Right ventricle myocardium inferior (tissue), 1 donor: Measurements from ENCODE around the gene GPR62. TPM values are rescaled to one million over a fixed set of nuclear protein-coding genes. Genes with fewer than 3 reads are reported as not detected.
"Not testable (repeated sequence)": the region's sequence is repeated elsewhere in the genome, so short reads cannot be mapped to it uniquely, and the experiment has no call there.

Experiments used
- ATAC-seq: fragments of 200-7000 bp; cut with Tn5 transposase; one replicate; pipeline ENCODE4 v1.9.1; 2020; ENCODE audit warnings: mild to moderate bottlenecking, moderate library complexity
- DNase-seq: peaks from one replicate; pipeline ENCODE4 v3.0.0; 2021; ENCODE audit errors: missing footprints
- intact Hi-C: fragments of 100-400 bp; cut with DNase I; formaldehyde crosslinking; loops from one replicate; pipeline ENCODE4 v1.11.0; 2022
- long read RNA-seq: library from polyadenylated mRNA; unstranded; transcript quantifications from one replicate; pipeline ENCODE4 v2.0.0, GENCODE V29; 2021
- total RNA-seq: library from RNA; stranded (reverse); fragmentation: NEBNext Ultra II Directional; extraction: Animal tissue kit (Norgen Biotek cat#: 25700); gene quantifications from one replicate; pipeline ENCODE4 v1.2.1, GENCODE V29; 2021
- donor health status: DM: no; HTN: yes; CAD: no; lungs with severe emphysema.

Gene GPR62, protein sequence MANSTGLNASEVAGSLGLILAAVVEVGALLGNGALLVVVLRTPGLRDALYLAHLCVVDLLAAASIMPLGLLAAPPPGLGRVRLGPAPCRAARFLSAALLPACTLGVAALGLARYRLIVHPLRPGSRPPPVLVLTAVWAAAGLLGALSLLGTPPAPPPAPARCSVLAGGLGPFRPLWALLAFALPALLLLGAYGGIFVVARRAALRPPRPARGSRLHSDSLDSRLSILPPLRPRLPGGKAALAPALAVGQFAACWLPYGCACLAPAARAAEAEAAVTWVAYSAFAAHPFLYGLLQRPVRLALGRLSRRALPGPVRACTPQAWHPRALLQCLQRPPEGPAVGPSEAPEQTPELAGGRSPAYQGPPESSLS
- 0.22 TPM for total RNA-seq
- long read RNA-seq = 0 reads

DNA sequence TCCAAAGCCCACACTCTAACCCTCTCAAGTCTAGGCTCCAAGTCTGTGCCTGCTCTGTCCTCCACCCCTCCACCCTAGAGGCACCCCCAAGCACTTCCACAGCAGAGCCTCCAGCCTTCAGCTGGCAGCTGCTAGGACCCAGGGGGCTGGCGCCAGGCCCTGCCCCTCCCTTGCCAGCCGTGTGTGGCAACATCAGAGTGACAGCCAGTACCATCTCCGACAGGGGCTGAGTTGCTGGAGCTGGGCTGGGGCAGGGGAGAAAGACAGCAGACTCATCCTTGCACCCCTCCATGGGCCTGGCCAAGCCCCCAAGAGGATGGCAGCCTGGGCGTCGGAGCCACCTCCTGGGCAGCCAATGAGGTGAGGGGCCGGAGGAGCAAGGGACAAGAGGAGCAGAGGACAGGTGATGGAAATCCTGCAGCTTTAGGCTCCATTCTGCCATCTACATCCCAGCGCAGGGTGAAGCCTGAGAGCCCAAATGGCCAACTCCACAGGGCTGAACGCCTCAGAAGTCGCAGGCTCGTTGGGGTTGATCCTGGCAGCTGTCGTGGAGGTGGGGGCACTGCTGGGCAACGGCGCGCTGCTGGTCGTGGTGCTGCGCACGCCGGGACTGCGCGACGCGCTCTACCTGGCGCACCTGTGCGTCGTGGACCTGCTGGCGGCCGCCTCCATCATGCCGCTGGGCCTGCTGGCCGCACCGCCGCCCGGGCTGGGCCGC, at the start of gene GPR62:
Gene GPR62 (plus strand): TSS at position 207 of the 718 bp plus-strand sequence. CDS start 272 bp downstream, at position 479.
- intact Hi-C loops = no loop called here
- peak; percentile 63 for DNase-seq
- no peak for ATAC-seq

DNA sequence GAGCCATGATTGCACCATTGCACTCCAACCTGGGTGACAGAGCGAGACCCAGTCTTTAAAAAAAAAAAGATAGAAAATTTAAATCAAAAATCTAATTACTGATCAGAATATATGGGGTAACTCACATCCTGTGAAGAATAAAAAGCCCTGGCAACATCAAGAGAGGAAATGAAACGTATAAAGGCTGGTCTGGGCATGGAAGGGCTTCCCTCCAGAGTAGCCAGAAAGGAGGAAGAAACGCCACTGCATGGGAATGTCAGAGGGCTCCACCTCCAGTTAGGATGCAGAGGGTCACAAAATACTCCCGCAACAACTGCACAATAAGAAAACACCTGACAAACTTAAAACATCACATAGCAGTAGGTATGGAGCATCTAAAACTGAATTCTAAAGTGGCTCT, 47.2 kb upstream of the GPR62 start:
- DNase-seq = no peak
- intact Hi-C loops = no loop called here
- ATAC-seq = no peak

DNA sequence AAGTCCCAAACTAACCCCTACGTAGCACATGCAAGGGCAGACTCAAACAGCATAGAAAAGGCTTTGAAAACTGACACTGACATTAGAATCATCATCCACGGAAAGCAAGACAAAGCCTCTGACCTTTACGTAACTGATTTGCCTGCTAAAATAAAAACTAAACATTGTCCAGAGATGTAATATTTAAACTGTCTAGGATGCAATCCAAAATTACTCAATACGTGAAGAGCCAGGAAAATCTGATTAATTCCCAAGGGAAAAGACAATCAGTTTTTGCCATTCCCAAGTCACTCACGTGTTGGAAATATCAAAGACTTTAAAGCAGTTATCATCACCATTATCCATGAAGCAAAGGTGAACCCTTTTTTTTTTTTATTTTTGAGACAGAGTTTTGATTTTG, 38.8 kb upstream of the GPR62 start:
- no peak for ATAC-seq
- intact Hi-C loops = no loop called here
- DNase-seq = no peak

DNA sequence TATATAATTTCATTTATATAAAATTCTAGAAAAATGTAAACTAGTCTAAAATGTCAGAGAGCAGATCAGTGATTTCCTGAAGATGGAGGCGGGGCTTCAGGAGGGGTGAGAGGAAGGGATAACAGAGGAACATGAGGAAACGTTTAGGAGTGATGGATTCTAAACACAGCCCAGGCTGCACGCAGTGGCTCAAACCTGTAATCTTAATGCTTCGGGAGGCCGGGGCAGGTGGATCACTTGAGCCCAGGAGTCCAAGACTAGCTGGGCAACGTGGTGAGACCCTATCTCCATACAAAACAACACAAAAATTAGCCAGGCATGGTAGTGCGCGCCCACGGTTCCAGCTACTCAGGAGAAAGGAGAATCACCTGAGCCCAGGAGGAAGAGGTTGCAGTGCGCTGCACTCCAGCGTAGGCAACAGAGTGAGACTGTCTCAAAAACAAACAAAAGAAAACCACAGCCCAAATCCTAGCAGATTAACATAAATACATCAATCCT, 34.1 kb upstream of the GPR62 start:
- ATAC-seq = no peak
- intact Hi-C loops = no loop called here
- DNase-seq = no peak

DNA sequence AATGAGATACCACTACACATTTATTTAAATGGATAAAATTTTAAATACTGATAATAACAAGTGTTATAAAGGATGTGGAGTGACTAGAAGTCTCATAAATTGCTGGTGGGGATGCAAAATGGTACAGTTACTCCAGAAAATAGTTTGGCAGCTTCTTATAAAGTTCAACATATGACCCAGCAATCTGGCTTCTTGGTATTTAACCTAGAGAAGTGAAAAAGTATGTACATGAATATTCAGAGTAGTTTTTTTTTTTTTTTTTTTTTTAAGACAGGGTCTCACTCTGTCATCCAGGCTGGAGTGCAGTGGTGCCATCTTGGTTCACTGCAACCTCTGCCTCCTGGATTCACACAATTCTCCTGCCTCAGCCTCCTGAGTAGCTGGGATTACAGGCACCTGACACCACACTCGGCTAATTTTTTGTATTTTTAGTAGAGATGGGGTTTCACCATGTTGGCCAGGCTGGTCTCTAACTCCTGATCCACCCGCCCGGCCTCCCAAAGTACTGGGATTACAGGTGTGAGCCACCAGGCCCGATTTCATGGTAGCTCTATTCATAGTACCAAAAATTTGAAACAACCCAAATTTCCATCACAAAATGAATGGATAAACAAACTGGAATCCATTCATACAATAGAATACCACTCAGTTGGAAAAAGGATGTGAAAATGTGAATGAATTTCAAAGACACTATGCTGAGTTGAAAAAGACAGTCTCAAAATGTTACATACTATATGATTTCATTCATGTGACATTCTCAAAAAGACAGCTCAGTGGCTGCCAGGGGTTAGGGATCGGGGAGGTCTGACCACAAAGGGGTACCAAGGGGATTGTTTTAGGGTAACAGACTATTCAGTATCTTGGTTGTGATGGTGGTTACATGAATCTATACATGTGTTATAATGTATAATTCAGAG, 27.9 kb upstream of the GPR62 start:
- no peak for DNase-seq
- intact Hi-C loops = no loop called here
- no peak for ATAC-seq

- no peak for DNase-seq
- intact Hi-C loops = no loop called here
- ATAC-seq = no peak
These were observed 26.7 kb upstream of the GPR62 start for GRCh38 chr3:51928438-51928837.

GRCh38 chr3:51928981-51929380, 26.2 kb upstream of the GPR62 start:
- intact Hi-C loops, DNase-seq, ATAC-seq: not testable (repeated sequence)

- ATAC-seq (no peak), DNase-seq (no peak)
- intact Hi-C loops = no loop called here
These were observed 25.7 kb upstream of the GPR62 start for GRCh38 chr3:51929420-51930003.

GRCh38 chr3:51930439-51930838, 24.7 kb upstream of the GPR62 start:
- no peak for ATAC-seq

GRCh38 chr3:51931756-51932155, 23.4 kb upstream of the GPR62 start:
- intact Hi-C loops = no loop called here
- ATAC-seq (no peak), DNase-seq (no peak)

More at GRCh38 chr3:51930439-51930838, 24.7 kb upstream of the GPR62 start:
- intact Hi-C loops = no loop called here
- no peak for DNase-seq

- intact Hi-C loops = no loop called here
- ATAC-seq = no peak
- DNase-seq = no peak
These were observed 22.5 kb upstream of the GPR62 start for GRCh38 chr3:51932471-51933370.

DNA sequence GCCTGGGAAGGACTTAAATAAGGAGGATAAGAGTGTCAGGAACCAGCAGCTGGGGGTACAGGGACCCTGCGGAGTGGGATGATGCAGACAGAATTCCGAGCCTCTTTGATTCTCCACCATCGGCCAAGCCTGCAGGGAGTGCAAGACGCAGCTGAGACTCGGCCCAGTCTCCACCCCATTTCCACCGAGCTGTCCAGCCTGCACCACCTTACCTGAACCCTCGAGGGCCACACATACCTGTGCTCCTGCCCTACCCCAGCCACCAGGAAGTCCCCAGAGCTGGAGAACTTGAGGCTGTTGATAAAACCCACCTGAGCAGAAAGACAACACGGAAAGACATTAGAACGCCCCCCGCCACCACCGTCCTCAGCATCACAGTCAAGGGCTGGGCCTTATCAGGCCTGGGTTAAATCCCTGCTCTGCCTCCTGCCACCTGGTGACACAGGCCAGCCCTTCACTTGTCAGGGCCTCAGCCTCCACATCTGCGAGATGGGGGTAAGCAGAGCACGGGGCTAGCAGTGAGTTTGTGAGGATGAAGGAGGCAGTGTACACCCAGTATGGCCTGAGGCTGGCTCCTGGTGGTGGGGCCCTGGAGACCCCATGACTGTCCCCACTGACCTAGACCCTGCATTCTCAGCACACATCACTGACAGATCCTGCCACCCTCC, 21.6 kb upstream of the GPR62 start:
- ATAC-seq (no peak), DNase-seq (no peak)
- intact Hi-C loops = no loop called here

GRCh38 chr3:51934139-51934850, 20.9 kb upstream of the GPR62 start:
- no peak for DNase-seq
- ATAC-seq = no peak
- intact Hi-C loops = no loop called here

DNA sequence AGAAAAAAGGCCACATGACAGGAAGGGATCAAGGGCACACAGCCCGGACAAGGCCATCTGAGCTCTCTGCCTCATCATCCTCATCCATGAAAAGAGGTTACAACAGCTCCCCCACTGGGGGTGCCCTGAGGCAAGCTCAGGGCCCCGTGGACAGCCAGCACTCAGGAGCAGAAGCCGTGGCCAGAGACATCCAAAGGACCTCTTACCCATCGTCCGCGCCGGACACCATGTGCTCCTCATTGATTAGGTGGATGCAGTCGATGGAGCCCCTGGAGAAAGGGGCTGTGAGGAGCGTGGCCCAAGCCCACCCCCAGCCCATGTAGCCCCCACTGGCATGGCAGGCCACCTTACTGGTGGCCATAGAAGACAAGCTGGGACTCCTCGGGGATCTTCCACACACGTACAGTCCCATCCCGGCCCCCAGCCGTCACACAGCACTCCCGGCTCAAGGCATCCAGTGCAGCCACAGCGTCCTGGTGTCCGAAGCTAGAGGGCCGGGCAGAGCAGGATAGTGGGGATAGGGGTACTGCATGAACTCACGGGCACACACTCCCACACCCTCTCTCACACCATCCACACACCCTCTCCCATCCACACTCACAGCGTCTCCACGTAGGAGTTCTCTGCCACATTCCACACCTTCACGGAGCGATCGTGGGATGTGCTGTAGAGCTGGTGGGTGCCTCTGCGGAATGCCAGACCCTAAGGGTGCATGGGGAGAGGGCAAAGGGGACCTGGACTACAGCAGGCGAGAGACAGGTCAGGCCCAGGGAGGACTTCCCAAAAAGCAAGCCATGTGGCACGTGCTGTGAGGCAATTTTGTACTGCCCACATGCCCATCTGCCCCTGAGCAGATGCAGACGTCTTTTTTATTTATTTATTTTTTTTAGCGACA, 19.9 kb upstream of the GPR62 start:
- intact Hi-C loops = no loop called here
- no peak for DNase-seq
- no peak for ATAC-seq

DNA sequence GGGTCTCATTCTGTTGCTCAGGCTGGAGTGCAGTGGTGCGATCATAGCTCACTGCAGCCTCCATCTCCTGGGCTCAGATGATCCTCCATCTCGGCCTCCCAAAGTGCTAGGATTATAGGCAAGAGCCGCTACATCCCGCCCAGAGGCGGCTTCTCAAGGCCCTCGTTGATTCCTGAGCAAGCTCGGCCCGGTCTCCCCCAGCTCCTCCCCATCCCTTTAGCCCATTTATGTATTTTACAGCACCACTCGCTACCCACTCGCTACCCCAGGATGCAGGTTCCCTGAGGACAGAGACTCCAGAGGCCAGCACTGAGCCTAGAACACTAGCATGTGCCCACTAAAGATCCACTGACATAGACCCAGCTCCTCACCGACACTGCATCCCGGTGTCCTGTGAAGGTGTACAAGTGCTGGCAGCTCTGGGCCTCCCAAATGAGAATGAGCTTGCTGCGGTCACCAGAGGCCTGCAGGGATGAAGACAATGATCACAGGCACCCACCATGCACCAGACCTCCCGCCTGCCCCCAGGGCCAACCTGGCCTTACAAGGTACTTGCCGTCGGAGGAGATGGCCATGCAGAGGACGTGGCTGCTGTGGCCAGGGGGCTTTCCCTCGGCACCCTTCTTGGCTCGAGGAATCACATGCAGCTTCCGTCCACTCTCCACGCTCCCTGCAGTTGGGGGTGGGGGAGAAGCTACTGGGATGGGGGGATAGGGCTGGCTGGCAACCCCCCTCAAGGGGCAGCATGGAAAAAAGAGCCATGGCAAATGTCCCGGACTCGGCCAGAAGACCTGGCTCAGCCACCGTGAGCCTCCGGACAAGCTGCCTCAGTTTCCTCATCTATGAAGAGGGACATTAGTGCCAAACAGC, 19.1 kb upstream of the GPR62 start:
- ATAC-seq = no peak
- no peak for DNase-seq
- intact Hi-C loops = no loop called here
